Stomach (tissue), 9 donors: ENCODE results near the gene MYPOP. TPM values are rescaled to one million over a fixed set of nuclear protein-coding genes. Genes with fewer than 3 reads are reported as not detected.

ENCODE experiments used
- DNase-seq, 2 donors: peaks; one replicate each; pipeline versions ENCODE4 v3.0.0 to v3.0.0-alpha.2; 2013 to 2019
- H3K27ac ChIP-seq, 5 donors: fragments of 200-600 bp in 4 of 5; sonication (generic) in 4 of 5; one replicate each; pipeline ENCODE4 v1.5.1; 2013 to 2019; ENCODE audit warnings: mild to moderate bottlenecking in 1 of 5, moderate library complexity in 1 of 5
- H3K27me3 ChIP-seq, 3 donors: fragments of 200-600 bp; sonication (generic); one replicate each; pipeline ENCODE4 v1.5.1; 2017 to 2019; ENCODE audit warnings: mixed run types in 1 of 3
- H3K36me3 ChIP-seq, 4 donors: fragments of 200-600 bp; sonication (generic); 1 replicate in 3 of 4; 2 replicates in 1 of 4; pipeline ENCODE4 v1.5.1; 2016 to 2019
- H3K4me1 ChIP-seq, 4 donors: fragments of 200-600 bp; sonication (generic); one replicate each; pipeline ENCODE4 v1.5.1; 2016 to 2019
- H3K4me3 ChIP-seq, 4 donors: fragments of 200-600 bp; sonication (generic) in 3 of 4; one replicate each; pipeline ENCODE4 v1.5.1; 2016 to 2019; ENCODE audit warnings: mild to moderate bottlenecking in 1 of 4
- H3K9me3 ChIP-seq, 4 donors: fragments of 200-600 bp; sonication (generic); one replicate each; pipeline ENCODE4 v1.5.1; 2016 to 2019
- EP300 ChIP-seq: sonication (generic); formaldehyde crosslinking; IDR thresholded peaks from one replicate; pipeline ENCODE4 v1.6.1; 2017; ENCODE audit warnings: antibody characterized with exemption
- POLR2A ChIP-seq, 4 donors: fragments of 450-650 bp; IDR thresholded peaks; one replicate each; pipeline ENCODE4 v1.6.1; 2016; ENCODE audit warnings: antibody characterized with exemption in 4 of 4, control low read depth in 2 of 4, mild to moderate bottlenecking in 1 of 4, moderate library complexity in 1 of 4
- POLR2AphosphoS5 ChIP-seq, 3 donors: sonication (generic); formaldehyde crosslinking; IDR thresholded peaks; one replicate each; pipeline ENCODE4 v1.6.1; 2016; ENCODE audit warnings: antibody characterized with exemption in 3 of 3
- WGBS, 5 donors: extraction: QIAGEN DNeasy Blood & Tissue Kit in 3 of 5; methylation state at CpG; one replicate each; pipeline versions ENCODE4 v1.1.5 to v1.1.7; 2013 to 2018; 5-methylcytosine and 5-hydroxymethylcytosine counted together
- intact Hi-C: fragments of 100-400 bp; cut with DNase I; formaldehyde crosslinking; loops from one replicate; pipeline ENCODE4 v1.15.1; 2023; ENCODE audit warnings: low total_unique reads
- polyA plus RNA-seq, 3 donors: library from polyadenylated mRNA; stranded (reverse); fragments of 200-250 nt; gene quantifications; one replicate each; pipeline ENCODE4 v1.2.3, GENCODE V29; 2013
- total RNA-seq, 5 donors: library from RNA; depleted of rRNA; stranded (reverse); fragments of >200 nt; gene quantifications; one replicate each; pipeline versions ENCODE4 v1.1.0 to v1.2.3, GENCODE V29; 2014 to 2016
- TF ChIP-seq, protein P1 (sequence below), 7 experiments: fragments of 450-650 bp in 4 of 7; fragments of 200-600 bp in 3 of 7; sonication (generic) in 3 of 7; IDR thresholded peaks; one replicate each; pipeline ENCODE4 v1.5.1; 2016 to 2019; ENCODE audit warnings: antibody characterized with exemption in 7 of 7, control low read depth in 2 of 7, mild to moderate bottlenecking in 1 of 7
- donor health status: healthy with polysubstance abuse.
- donor health status: Bipolar disorder and iron deficiency.
- donor health status: healthy.

MYPOP gene
- total and polyA plus RNA-seq, 8 donors: 0.58 to 12.2 (median 4.6) TPM

DNA sequence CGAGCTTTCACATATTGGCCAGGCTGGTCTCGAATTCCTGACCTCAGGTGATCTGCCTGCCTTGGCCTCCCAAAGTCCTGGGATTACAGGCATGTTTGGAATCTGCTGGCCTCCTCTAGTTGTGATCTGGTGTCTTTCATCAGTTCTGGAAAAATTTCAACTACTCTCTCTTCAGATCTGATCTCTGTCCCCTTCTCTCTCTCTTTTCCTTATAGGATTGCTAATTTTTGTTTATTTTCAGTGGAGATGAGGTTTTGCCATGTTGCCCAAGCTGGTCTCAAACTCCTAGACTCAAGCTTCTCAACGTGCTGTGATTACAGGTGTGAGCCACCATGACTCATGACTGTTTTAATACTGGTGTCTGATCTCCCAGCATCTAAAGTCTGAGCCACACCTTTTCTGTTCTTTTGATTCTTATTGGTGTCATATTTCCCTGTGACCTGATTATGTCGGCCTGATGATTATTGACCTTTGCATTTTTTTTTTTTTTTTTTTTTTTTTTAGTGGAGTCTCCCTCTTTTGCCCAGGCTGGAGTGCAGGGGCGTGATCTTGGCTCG lies 22.6 kb upstream of the MYPOP start:
- H3K27me3 ChIP-seq: peaks cover 0 to 13% (median 0%) of the 10 kb centered on the region in 3 donors
- intact Hi-C loops: no loop called here
- no peak overlapping the region for H3K27ac ChIP-seq
- DNase-seq: no peak
- peaks cover 6 to 9% (median 7%) of the 10 kb centered on the region in 4 donors for H3K4me1 ChIP-seq
- no peak overlapping the region for H3K4me3 ChIP-seq
- WGBS, 5 donors: 52 to 69% (median 61%) methylated on average over 6 of the region's 6 CpGs
- H3K9me3 ChIP-seq: no peaks in the 10 kb centered on the region
- no peaks in the 10 kb centered on the region for H3K36me3 ChIP-seq
- TF ChIP-seq POLR2AphosphoS5 (IDR thresholded peaks at IDR 0.05) (no peak), EP300 (no peak), POLR2A (IDR thresholded peaks at IDR 0.05) (no peak)
- TF ChIP-seq, protein P1, sequence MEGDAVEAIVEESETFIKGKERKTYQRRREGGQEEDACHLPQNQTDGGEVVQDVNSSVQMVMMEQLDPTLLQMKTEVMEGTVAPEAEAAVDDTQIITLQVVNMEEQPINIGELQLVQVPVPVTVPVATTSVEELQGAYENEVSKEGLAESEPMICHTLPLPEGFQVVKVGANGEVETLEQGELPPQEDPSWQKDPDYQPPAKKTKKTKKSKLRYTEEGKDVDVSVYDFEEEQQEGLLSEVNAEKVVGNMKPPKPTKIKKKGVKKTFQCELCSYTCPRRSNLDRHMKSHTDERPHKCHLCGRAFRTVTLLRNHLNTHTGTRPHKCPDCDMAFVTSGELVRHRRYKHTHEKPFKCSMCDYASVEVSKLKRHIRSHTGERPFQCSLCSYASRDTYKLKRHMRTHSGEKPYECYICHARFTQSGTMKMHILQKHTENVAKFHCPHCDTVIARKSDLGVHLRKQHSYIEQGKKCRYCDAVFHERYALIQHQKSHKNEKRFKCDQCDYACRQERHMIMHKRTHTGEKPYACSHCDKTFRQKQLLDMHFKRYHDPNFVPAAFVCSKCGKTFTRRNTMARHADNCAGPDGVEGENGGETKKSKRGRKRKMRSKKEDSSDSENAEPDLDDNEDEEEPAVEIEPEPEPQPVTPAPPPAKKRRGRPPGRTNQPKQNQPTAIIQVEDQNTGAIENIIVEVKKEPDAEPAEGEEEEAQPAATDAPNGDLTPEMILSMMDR (IDR thresholded peaks at IDR 0.05): no peak

DNA sequence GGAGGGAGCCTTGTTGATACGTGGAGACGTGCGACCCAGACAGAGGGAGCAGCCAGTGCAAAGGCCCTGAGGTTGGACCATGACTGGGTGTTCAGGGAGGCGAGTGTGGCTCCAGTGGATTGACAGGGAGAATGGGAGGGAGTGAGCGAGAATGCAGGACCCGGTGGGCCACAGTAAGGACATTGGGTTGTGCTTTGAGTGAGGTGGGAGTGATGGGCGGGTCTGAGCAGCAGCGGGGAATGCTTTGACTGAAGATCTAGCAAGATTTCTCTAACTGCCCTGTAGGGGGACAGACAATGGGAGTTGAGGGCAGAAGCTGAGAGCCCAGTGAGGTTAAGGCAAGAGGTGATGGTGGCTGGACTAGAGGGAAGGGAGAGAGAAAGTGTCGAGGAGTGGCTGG lies 19.9 kb upstream of the MYPOP start:
- DNase-seq: no peak
- no peaks in the 10 kb centered on the region for H3K4me1 ChIP-seq
- no peaks in the 10 kb centered on the region for H3K36me3 ChIP-seq
- TF ChIP-seq EP300: no peak
- TF ChIP-seq, protein P1 (IDR thresholded peaks at IDR 0.05): no peak
- TF ChIP-seq POLR2A (IDR thresholded peaks at IDR 0.05): no peak
- no peak for TF ChIP-seq POLR2AphosphoS5 (IDR thresholded peaks at IDR 0.05)
- H3K4me3 ChIP-seq: no peak overlapping the region
- H3K27me3 ChIP-seq: peaks cover 0 to 26% (median 5%) of the 10 kb centered on the region in 3 donors
- intact Hi-C loops: no loop called here
- WGBS, 5 donors: 51 to 63% (median 59%) methylated on average over 9 of the region's 9 CpGs
- no peaks in the 10 kb centered on the region for H3K9me3 ChIP-seq
- no peak overlapping the region for H3K27ac ChIP-seq

GRCh38 chr19:45920458-45920857 lies 18.0 kb upstream of the MYPOP start:
- Histone ChIP-seq H3K4me1 (no peaks in the 10 kb centered on the region), H3K27ac (no peak overlapping the region), H3K4me3 (no peak overlapping the region), H3K9me3 (no peaks in the 10 kb centered on the region), H3K27me3 (peaks cover 0 to 40% (median 5%) of the 10 kb centered on the region in 3 donors), H3K36me3 (no peaks in the 10 kb centered on the region)
- 62 to 71% (median 70%) methylated on average over 7 to 8 of the region's 8 CpGs for WGBS, 5 donors
- intact Hi-C loops: no loop called here
- no peak for TF ChIP-seq EP300
- no peak for TF ChIP-seq POLR2A (IDR thresholded peaks at IDR 0.05)
- TF ChIP-seq POLR2AphosphoS5 (IDR thresholded peaks at IDR 0.05): no peak
- TF ChIP-seq, protein P1 (IDR thresholded peaks at IDR 0.05): no peak
- no peak for DNase-seq

- Histone ChIP-seq H3K9me3 (no peaks in the 10 kb centered on the region), H3K27me3 (peaks cover 0 to 45% (median 5%) of the 10 kb centered on the region in 3 donors), H3K4me1 (no peaks in the 10 kb centered on the region), H3K4me3 (no peak overlapping the region), H3K27ac (no peak overlapping the region), H3K36me3 (no peaks in the 10 kb centered on the region)
- no peak for DNase-seq
- TF ChIP-seq, protein P1 (IDR thresholded peaks at IDR 0.05): no peak
- TF ChIP-seq POLR2AphosphoS5 (IDR thresholded peaks at IDR 0.05) (no peak), EP300 (no peak), POLR2A (IDR thresholded peaks at IDR 0.05) (no peak)
- WGBS, 5 donors: 40 to 56% (median 54%) methylated on average over 7 of the region's 7 CpGs
- intact Hi-C loops: loop anchor here (10.0 kb wide), 1 partner anchor 85 kb away; no protein-coding TSS in a partner anchor
Observed at GRCh38 chr19:45919678-45920077, 17.3 kb upstream of the MYPOP start.
